ENCODE results near the gene MCMBP.

GRCh38 chr10:119812684-119813083 is 60.0 kb downstream of the MCMBP start:
- TF ChIP-seq EZH2 (IDR thresholded peaks at IDR 0.05; ENCODE audit: borderline replicate concordance, low read depth, low read length, poor library complexity, severe bottlenecking): no peak
- TF ChIP-seq CTCF (conservative IDR thresholded peaks at IDR 0.05; ENCODE audit: low read depth, low read length): no peak

Data from A673 (cell line).